Sigmoid colon (tissue), 4 donors: ENCODE data around the gene TNIK.

ENCODE experiments used
- EP300 ChIP-seq, 4 donors: sonication (generic); formaldehyde crosslinking; IDR thresholded peaks; one replicate each; pipeline ENCODE4 v1.6.1; 2017; ENCODE audit warnings: antibody characterized with exemption in 4 of 4
- POLR2AphosphoS5 ChIP-seq, 4 donors: sonication (generic); formaldehyde crosslinking; IDR thresholded peaks; one replicate each; pipeline ENCODE4 v1.6.1; 2017; ENCODE audit warnings: antibody characterized with exemption in 4 of 4

- TF ChIP-seq POLR2AphosphoS5 (IDR thresholded peaks at IDR 0.05) (no peak), EP300 (IDR thresholded peaks at IDR 0.05) (no peak)
Observed at GRCh38 chr3:171159024-171159821, 301.0 kb downstream of the TNIK start.
